Muscle of back (tissue), 11 donors: ENCODE measurements around the gene ZBTB32. TPM values are rescaled to one million over a fixed set of nuclear protein-coding genes. Genes with fewer than 3 reads are reported as not detected.

ENCODE experiments used
- DNase-seq, 3 donors: peaks; one replicate each; pipeline versions ENCODE4 v3.0.0 to v3.0.0-alpha.2; 2013
- polyA plus RNA-seq, 10 donors: library from polyadenylated mRNA; unstranded; fragments of 120-200 nt; gene quantifications; one replicate each; pipeline ENCODE4 v1.2.1, GENCODE V29; 2013; ENCODE audit not compliant: insufficient read length in 10 of 10

ZBTB32 gene
- polyA plus RNA-seq, 10 donors: 0.08 to 0.59 (median 0.25) TPM; not detected in 5

GRCh38 chr19:35734889-35735288 lies 30.5 kb downstream of the ZBTB32 start:
- DNase-seq: no peak

DNA sequence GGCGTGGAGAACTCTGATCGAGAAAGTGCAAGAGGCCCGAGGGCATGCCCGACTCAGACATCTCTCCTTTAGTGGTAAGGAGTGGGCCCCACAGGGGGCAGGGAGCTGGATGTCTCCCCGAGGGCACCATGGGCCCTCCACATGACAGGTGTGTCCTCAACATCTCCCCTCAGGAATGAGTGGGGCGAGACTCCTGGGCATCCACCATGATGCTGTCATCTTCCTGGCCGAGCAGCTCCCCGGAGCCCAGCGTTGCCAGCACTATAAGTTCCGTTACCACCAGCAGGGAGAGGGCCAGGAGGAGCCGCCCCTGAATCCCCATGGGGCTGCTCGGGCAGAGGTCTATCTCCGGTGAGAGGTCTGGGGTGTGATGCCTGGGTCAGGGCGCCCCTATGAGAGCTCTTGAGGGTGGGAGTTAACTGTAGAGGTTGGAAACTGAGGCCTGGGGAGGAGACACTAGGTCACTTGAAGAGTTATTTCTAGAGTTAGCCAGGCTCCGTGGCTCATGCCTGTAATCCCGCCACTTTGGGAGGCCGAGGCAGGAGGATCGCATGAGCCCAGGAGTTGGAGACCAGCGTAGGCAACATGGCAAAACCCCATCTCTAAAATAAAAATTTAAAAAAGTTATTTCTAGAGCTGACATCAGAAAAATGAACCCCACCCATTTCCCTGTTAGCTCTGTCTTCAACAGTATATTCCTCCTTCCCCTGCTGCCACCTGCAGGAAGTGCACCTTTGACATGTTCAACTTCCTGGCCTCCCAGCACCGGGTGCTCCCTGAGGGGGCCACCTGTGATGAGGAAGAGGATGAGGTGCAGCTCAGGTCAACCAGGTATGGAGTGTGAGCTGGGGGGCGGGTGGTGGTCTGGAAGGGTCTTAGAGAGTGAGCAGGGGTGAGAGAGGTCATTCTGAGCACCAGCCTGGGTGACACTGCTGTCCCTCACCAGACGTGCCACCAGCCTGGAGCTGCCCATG lies 32.8 kb downstream of the ZBTB32 start:
- DNase-seq: no peak

- DNase-seq: no peak
Observed at GRCh38 chr19:35738021-35738886, 33.9 kb downstream of the ZBTB32 start.

GRCh38 chr19:35738887-35739229 lies 34.5 kb downstream of the ZBTB32 start:
- DNase-seq: no peak

- no peak for DNase-seq
Observed at GRCh38 chr19:35739275-35740107, 35.1 kb downstream of the ZBTB32 start.

DNA sequence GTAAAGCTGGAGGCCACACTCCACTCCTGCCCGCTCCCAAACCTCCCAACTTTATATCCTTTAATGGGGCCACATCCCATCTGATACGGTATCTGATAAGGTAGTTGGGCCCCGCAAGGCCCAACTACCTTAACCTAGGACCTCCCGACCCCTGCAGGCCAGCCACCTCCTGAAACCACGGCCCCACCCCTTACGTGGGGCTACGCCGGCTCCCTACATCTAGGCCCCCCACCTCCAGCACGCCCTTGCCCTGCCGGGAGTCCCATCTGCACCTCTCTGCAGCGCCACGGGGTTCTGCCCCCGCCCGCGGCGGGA lies 35.7 kb downstream of the ZBTB32 start:
- no peak for DNase-seq

- peak; percentile 97 to 99 (median 98) for DNase-seq
Observed at GRCh38 chr19:35740423-35741202, 36.3 kb downstream of the ZBTB32 start.

GRCh38 chr19:35741203-35741515 lies 36.8 kb downstream of the ZBTB32 start:
- DNase-seq: no peak

DNA sequence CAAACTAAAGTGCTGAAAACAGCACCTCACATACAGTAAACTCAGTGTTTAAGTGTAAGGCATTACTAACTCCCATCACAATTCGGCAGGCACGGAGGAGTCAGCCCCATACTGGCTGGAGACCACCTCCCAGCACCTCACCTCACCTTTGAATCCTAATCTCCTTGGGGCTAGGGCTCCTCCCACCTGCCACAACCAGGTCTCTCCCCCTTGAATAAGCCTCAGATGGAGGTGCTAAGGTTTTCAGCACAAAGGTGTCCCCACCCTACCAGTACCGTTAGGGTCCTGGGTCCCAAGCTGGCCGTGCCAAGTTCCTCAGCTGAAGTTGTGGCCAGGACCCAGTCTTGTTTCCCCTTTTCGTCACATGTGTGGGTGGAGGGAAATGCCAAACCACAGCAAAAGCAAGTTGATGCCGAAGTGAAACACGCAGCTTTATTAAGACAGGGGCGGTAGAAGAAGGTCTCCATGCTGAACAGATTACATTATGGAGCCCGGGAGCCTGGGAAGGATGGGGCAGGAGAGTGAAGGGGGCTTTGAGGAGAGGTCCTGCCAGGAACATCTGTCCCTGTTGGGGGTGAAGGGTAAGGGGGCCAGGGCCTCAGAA lies 37.9 kb downstream of the ZBTB32 start, which contains the start of gene IGFLR1:
IGFLR1 (minus strand) TSS at position 332 of the 604 bp plus-strand sequence. CDS start 1,272 bp downstream, outside the sequence.
- no peak for DNase-seq

DNA sequence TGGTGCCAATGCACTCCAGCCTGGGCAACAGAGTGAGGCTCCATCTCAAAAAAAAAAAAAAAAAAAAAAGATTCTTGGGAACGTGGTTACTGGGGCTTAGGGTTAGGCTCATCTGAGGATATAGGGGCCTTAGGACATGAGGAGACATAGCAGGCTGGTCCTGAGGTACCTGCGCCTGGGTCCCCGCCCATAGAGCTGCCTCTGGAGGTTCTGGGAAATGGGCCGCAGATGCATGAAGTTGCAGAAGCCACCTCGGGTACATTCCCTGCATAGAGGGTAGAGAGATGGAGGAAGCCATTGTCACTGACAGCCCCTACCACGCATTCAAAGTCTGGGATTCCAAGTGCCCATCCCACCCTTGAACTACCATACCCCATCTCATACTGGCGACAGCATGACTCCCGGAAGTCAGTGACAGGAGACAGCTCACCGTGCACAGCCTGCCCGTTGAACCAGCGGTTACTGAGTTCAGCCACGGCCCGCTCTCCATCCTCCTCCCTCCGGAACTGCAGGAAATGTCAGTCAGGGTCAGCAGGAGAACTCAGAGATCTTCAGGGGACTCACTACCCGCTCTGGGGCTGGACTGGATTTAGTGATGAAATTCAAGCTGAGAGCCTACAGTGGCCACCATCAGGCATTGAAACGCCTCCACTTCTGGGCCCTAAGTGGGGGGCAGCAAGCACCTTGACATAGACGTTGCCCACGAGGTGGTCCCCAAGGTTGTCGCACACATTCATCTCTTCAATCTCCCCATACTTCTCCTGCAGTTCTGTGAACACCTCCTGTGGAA lies 39.5 kb downstream of the ZBTB32 start:
- no peak for DNase-seq

DNA sequence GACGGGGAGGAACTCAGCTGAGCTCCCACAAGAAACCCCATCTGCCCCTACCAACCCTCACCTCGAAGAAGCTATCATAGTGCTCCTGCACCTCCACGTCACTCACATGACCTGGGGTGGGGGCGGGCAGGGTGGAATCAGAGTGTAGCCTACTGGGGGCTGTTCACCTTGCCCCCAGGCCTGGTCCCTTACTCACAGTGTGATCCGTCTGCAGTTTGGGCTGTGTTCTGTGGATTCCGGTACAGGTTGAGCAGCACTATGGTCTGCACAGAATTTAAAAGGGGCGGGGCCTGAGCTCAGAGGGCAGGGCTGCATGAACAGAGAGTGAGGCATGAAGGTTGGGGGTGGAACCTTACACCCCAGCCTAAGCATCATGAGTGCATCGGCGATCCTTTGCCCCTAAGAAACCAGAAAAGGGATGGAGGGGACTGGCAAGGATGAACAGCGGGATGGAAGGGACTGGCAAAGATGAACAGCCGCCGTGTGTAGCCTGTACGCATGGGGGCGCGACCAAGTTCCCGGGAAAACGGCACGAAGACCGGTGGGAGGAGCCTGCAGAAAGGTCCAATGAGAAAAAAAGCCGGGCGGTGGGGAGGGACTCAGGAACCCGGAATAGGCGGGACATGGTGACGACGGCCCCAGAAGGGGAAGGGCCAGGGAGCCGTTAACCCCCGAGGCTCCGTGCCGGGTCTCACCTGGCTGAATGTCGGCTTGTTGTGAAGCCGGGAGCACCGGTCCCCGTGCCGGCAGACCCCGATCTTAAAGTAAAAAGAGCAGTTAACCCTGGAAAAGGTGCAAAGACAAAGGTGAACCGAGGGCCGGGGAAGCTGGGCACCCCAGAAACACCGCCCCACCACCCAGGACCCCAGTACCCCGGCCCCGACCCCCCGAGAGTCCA lies 40.3 kb downstream of the ZBTB32 start:
- DNase-seq: peak; percentile 96 to 97 (median 96)

- peak; percentile 99 to 100 (median 100) for DNase-seq
Observed at GRCh38 chr19:35745328-35746086, 41.1 kb downstream of the ZBTB32 start, which contains the start of the genes PSENEN and U2AF1L4. Gene PSENEN, plus strand, starts transcription at chr19:35745651. Its CDS starts 280 bp downstream, at chr19:35745931. Gene U2AF1L4, minus strand, starts transcription at chr19:35745418. Its CDS starts 27 bp downstream, at chr19:35745391.

DNA sequence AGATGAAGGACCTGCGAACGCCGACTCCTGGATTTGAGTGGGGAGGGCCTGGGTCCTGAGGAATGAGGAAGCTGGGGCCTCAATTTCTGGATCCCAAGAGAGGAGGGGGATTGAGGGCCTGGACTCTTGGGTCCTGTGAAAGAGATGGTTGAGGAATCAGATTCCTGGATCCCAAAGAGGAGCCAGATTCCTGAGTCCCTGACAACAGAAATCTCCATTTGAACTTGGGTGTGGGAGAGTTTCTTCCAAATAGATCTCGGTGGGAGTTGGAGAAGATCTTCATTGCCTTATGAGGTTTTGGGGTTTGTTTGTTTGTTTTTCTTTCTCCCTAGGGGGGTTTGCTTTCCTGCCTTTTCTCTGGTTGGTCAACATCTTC lies 41.7 kb downstream of the ZBTB32 start:
- DNase-seq: no peak

- no peak for DNase-seq
Observed at GRCh38 chr19:35746531-35746930, 42.2 kb downstream of the ZBTB32 start.

DNA sequence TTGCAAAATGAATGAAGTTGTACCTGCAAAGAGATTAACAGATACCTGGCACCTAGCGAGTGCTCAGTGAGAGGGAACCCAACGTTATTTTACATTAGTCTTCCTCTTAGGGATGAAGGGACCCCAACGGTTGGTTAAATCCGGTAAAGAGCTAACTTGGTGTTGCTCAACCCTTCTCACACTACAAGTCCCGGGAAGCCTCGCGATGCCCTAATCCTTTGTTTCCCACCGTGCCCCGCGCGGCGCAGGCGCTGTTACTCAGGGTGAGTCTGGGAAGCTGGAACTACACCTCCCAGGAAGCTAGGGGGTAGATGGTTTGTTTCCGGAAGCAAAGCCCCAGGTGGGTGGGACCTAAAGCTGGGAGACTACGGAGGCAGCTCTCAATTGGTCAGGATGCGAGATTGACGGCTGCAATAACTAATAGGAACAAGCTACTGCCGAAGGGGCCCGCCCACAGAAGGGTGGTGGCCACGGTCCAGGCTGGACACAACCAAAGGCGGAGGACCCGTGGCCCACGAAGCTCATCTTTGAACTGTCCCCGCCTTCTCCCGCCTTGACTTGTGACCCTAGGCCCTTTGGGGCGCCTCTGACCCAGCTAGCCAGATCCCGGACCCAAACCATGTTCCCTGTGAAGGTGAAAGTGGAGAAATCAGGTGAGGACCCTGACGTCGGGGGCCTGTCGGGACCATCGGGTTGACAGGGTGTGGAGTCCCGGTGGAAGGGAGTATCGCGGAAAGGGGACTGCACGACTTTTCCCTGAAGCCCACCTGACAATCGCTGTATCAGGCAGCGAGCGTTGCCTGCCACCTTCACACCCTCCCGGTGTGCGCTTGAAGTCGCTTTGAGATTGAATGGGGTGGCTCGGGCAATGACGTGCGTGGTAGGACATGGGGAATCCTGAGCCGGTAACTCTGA lies 44.0 kb downstream of the ZBTB32 start, which contains the start of gene LIN37:
LIN37 (plus strand) TSS at position 471 of the 915 bp plus-strand sequence; CDS start at position 620, 149 bp downstream.
- peak; percentile 100 for DNase-seq

GRCh38 chr19:35750167-35750566 lies 45.8 kb downstream of the ZBTB32 start:
- no peak for DNase-seq
